ENCODE data around the gene RAB5B.
"Not testable (repeated sequence)": the region's sequence is repeated elsewhere in the genome, so short reads cannot be mapped to it uniquely, and the experiment has no call there.

The RAB5B gene

DNA sequence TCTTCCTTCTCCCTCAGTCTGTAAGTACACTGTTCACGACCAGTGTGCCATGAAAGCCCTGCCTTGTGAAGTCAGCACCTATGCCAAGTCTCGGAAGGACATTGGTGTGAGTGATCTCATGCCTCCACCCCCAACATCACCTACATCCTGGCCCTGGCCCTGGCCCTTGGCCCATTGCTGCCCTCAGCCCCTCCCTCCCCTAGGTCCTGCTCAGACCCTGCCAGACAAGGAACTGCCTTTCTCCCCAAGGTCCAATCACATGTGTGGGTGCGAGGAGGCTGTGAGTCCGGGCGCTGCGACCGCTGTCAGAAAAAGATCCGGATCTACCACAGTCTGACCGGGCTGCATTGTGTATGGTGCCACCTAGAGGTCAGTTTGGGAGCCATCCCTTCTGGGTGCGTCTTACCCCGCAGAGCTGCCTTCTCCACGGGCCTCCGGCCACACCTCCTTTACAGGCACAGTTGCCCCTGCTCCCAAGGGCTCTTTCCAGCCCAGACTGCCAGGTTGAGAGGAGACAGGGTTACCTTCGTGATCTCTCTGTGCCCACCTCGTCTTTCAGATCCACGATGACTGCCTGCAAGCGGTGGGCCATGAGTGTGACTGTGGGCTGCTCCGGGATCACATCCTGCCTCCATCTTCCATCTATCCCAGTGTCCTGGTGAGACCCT lies 33.7 kb upstream of the RAB5B start:
- DNase-seq (ENCODE audit: low read depth), result peak; percentile 84

DNA sequence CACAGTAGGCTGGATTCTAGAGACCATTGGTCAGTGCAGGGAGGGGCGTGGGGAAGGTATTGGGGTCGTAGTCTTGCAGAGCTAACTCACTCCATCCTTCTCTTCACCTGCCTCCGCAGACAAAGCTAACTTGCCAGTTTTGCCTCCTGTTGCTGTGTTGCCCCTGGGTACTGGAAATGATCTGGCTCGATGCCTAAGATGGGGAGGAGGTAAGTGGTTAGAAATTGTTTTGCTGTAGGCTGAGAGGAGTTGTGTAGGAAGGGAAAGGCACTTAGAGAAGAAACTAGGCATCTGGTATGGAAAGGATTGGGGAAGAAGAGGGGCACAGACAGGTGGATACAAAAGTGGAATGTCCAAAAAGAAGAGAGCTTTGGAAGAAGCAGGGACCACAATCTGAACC lies 31.8 kb upstream of the RAB5B start:
- no peak for DNase-seq (ENCODE audit: low read depth)

DNA sequence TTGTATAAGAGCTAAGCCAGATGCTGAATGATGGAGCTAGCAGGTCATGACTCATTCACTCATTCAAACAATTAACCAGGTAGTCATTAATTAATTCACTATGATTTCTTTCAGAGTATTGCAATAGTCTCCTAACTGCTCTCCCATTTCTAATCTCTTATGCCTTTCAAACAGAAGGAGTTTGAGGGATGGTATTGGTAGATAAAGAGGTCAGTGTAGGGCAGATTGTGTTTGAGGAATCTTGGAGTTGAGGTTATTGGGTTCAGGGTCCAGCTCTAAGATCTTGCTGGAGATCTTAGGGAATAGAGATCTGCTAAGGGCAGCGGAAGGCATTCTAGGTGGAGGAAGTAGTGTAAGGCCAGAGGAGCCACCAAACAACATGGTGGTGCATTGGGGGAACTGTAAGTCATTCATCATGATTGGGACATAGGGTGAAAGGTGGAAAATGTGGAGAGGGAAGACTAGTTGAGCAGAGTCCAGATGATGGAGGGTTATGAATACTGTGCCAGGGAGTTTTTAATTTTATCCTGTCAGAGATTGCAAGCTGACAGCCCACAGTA lies 31.2 kb upstream of the RAB5B start:
- DNase-seq (ENCODE audit: low read depth), result no peak

DNA sequence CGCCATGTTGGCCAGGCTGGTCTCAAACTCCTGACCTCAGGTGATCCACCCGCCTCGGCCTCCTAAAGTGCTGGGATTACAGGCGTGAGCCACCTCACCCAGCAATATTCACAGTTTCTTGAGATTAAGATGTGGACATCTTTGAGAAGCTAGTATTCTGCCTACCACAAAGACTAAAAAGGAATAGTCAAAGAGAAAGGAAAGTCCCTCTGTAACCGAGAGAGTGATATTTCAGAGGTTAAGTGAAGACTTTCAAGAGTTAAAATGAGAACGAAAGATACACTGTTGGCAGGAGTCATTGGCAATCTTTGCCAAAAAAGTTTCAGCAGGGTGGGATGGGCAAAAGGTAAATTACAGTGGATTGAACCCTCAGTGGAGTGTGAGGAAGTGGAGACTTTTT lies 27.3 kb upstream of the RAB5B start:
- no peak for DNase-seq (ENCODE audit: low read depth)

DNA sequence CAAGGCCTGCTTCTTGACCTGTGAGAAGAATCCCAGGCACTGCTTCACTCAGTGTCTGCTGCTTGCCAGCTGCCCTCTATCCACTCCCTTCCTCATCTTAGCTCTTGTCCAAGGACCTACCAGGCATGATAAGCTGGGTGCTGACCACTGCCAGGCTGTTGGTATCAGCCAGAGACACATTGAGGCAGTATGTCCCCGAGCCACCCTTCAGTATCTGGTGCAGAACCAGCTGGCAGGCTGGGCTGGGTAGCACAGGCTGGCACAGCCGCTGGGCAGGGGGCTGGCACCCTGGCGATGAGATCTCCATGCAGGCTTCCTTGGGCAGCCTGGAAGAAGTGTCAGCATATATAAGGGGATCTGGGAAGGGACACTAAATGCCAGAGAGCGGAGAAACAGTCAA lies 18.5 kb upstream of the RAB5B start:
- no peak for DNase-seq (ENCODE audit: low read depth)

DNA sequence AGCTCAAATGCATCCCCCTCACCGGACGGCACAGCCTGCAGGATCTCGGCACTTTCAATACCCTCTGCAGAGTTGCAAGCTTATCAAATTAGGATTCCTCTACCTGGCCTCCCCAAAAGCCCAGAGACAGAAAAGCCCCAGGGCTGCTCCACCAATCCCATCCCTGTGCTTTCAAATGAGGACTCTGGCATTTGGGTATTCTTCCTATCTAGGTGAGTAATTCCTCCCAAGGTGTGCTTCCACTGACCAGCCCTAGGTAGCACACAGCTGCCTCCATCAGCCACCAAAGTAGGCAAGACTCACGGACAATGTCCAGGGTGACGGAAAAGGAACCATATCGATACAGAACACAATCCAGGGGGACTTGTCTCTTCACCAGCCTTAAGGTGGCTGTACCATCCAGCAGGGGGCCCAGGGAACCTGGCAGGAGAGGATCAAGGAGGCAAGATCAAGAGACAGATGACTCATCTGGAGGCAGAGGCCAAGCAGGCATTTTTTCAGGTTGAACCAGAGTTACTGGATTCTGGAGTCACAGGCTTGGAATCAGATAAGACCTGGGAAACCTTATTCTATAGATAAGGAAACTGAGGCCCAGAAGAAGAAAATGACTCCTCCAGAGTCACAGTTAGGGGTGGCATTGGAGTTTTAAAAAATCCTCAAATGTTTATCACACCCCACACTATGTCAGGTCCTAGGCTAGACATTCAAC lies 17.9 kb upstream of the RAB5B start:
- peak; percentile 63 for DNase-seq (ENCODE audit: low read depth)

DNA sequence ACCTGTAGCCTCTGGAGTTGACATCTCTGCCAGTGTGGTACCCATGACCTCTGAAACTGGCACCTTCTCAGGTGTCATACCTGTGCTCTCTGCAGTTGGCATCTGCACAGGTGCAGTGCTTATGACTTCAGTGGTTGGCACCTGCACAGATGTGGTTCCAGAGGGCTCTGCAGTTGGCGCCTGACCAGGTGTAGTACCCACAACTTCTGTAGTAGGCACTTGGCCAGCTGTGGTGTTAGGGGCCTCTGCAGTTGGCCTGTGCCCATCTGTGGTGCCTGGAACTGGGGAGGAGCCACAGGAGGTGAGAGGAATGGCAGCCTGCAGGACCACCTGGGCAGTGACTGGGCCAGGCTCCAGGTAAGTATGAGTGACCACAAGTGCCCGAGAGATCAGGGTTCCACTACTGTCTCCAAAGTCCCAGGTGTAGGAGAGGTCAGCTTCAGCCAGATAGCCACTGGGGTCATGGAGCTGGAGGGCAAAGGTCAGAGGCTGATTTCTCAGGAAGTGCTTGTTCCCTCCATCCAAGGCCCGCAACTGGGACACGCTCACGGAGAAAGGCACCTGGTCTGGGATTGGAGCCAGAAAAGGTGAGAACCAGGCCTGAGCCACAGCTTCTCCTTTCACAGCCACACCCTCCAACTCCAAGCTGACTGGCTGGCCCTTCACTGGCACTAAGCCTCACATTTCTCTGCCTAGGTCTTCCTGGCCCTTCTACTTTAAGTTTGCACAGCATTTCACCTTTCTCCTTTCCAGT lies 16.6 kb upstream of the RAB5B start:
- DNase-seq (ENCODE audit: low read depth), result no peak

DNA sequence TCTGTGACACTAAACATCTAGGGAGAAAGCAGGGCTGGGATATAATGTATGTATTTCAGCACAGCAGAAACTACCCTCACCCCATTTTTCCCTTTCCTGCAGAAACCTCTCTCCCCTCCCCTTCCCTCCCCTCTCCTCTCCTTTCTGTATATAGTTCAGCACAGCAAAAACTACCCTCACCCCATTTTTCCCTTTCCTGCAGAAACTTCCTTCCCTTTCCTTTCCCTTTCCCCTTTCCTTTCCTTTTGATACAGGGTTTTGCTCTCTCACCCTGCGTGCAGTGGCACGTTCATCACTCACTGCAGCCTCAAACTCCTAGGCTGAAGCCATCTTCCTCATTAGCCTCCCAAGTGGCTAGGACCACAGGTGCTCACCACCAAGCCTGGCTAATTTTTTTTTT lies 10.1 kb upstream of the RAB5B start:
- no peak for DNase-seq (ENCODE audit: low read depth)

DNA sequence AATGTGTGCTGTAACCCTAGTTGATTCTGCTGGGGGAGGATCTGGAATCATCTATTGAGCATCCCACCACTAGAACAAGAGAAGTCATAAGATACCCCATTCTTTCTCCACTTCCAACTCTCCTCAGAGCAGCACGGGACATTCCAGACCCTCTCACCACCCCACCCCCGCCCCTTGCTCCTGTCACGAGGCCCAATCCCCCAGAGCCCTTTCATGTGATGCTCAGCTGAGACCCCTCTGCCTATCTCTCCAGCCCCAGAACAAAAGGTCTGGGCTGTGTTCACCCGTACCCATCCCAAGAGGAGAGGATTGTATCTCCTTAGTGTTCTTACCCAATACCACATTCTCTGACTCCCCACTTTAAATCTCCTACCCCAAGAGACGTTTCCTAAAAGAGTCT lies 8.6 kb upstream of the RAB5B start:
- DNase-seq (ENCODE audit: low read depth), result no peak

DNA sequence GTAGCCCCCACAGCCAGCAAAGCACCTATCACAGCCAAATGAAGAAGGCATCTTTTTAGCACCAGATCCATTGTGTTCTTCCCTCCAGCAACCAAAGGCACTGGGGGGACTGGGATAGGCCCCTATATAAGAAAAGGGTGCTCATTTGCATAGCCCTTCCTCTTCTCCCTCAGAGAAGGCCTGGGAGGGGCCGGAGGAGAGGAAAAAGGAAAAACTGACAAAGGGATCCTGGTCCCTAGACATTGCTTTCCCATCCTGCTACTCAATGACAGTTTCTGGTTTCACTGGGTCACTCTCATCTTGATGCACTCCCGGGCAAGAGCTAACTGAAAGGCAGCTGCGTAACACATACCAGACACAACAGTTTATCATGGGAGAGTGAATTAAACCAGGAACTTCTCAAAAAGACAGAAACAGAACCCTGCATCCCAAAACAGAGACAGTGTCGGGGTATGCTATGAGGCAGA lies 7.9 kb upstream of the RAB5B start, which contains the start of gene PMEL:
TSS of gene PMEL (minus strand) at position 102 of the 467 bp plus-strand sequence. CDS start at position 71, 31 bp downstream.
- peak; percentile 27 for DNase-seq (ENCODE audit: low read depth)

DNA sequence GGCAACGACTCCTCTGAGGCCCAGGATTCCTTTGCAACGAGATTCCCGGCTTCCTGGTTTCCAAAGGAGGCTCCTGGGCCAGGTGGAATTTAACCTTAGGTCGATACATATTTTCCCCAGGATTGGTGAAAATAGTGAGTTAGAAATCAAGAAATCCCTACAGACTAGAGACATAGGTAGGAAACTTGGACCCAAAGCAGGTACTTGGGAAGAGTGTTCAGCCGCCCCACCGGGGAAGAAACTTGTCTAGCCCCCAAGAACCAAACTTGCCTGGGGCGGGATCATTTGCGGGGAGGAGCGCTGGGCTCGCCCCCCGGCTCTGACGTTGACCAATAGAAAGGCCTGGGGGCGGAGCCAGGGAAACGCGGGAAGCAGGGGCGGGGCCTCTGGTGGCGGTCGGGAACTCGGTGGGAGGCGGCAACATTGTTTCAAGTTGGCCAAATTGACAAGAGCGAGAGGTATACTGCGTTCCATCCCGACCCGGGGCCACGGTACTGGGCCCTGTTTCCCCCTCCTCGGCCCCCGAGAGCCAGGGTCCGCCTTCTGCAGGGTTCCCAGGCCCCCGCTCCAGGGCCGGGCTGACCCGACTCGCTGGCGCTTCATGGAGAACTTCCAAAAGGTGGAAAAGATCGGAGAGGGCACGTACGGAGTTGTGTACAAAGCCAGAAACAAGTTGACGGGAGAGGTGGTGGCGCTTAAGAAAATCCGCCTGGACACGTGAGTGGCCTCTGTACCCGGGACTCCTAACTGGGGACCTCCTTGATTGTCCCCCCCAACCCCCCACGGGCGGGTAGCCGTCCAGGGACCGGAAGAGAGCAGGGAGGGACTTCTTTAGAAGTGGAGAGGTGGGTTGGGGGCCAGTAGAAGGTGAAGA lies 7.2 kb upstream of the RAB5B start, which contains the start of gene CDK2:
TSS of gene CDK2 (plus strand) at position 423 of the 874 bp plus-strand sequence. CDS start at position 602, 179 bp downstream.
- peak; percentile 84 for DNase-seq (ENCODE audit: low read depth)

DNA sequence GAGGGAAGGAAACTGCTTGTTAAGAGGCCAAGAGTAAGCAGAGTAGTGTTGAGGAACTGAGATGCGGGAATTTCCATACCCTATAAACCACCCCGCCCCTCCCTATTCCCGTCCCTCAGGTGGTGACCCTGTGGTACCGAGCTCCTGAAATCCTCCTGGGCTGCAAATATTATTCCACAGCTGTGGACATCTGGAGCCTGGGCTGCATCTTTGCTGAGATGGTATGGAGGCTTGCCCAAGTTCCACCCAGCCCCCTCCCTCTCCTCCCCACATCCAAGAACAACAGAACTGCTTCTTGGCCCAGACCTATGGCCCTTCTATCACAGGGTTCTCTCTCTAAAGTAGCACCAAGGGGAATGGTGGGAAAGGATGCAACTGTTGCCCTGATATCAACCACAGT lies 4.5 kb upstream of the RAB5B start:
- DNase-seq (ENCODE audit: low read depth), result no peak

DNA sequence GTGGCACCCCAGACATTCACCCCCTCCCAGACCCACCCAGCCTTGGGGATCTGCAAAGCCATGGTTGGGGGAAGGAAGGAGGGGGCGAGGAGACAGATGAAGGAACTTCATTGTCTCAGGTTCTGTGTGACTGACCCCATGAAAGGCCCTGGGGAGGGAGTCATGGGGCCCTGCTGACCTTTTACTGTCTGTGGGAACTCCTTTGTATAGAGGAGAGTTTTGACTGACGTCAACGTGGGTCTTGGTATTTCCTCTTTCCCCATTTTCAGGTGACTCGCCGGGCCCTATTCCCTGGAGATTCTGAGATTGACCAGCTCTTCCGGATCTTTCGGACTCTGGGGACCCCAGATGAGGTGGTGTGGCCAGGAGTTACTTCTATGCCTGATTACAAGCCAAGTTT lies 3.1 kb upstream of the RAB5B start:
- DNase-seq (ENCODE audit: low read depth), result peak; percentile 48

DNA sequence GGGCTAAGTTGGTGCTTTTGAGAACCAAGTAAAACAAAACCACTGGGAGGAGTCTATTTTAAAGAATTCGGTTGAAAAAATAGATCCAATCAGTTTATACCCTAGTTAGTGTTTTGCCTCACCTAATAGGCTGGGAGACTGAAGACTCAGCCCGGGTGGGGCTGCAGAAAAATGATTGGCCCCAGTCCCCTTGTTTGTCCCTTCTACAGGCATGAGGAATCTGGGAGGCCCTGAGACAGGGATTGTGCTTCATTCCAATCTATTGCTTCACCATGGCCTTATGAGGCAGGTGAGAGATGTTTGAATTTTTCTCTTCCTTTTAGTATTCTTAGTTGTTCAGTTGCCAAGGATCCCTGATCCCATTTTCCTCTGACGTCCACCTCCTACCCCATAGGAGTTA lies 1.8 kb upstream of the RAB5B start:
- DNase-seq (ENCODE audit: low read depth), result peak; percentile 75

DNA sequence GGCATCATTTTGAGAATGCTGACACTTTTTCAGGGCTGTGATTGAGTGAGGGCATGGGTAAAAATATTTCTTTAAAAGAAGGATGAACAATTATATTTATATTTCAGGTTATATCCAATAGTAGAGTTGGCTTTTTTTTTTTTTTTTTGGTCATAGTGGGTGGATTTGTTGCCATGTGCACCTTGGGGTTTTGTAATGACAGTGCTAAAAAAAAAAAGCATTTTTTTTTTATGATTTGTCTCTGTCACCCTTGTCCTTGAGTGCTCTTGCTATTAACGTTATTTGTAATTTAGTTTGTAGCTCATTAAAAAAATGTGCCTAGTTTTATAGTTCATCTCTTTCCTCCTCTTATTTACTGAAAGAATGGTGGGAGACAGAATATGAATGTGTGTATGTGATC lies 1.4 kb upstream of the RAB5B start:
- no peak for DNase-seq (ENCODE audit: low read depth)

DNA sequence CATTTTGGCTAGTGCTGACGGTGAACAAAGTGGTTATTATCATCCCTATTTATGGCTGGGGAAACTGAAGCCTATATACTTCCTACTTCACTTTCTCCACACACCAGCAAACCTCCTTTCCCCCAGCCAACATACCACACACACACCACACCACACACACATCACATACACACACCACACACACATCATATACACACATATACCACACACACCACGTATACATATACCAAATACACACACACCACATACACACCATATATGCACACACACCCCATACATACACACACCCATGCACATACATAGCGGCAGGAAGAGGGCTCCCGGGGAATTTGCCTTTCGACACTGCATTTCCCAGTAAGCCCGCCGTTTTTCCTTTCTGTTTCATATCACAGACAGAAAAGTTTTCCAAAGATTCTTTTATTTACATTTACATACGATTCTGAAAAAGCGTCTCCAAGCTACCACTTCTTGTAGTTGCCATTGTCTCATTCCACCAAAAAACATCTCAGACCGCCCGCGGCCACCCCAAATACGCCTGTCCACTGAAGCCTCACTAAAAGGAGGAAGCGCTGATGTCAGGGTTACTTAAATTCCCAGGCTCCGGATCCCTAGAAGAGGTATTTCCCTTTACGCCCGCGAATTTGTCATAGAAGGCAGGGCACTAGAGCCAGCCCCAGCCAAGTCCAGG lies 823 bp upstream of the RAB5B start:
- no peak for DNase-seq (ENCODE audit: low read depth)

DNA sequence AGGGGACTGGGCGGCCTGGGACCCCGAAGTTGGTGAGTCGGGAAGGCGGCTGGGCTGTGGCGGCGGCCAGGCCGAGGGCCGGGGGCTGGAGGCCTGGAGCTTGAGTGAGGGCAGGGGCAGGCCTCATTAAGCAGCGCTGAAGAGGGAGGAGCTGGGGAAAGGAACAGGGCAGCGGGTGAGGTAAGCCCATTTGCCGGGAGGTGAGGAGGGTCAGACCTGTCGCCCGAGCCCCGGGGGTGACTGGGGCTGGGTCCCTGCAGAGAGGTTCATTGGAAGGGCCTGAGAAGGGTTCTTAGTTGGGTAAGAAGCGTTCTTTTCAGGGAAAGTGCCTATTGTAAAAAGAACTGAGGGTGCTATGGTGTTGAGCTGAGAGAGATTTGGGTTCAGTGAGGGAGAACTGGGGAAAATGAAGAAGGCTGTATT lies 441 bp downstream of the RAB5B start:
- peak; percentile 60 for DNase-seq (ENCODE audit: low read depth)

DNA sequence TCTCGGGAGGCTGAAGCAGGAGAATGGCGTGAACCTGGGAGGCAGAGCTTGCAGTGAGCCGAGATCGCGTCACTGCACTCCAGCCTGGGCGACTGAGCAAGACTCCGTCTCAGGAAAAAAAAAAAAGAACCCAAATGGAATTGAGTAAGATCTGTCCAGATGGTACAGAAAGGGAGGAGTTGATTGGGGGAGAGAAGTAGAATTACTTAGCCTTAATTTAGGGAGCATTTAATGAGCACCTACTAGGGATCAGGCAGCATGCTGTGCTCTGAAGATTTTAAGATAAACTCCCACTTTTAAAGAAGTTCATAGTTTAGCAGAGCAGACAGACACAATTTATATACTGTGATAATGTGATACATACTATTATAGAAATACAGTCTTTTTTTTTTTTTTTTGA lies 4.5 kb downstream of the RAB5B start:
- no peak for DNase-seq (ENCODE audit: low read depth)

DNA sequence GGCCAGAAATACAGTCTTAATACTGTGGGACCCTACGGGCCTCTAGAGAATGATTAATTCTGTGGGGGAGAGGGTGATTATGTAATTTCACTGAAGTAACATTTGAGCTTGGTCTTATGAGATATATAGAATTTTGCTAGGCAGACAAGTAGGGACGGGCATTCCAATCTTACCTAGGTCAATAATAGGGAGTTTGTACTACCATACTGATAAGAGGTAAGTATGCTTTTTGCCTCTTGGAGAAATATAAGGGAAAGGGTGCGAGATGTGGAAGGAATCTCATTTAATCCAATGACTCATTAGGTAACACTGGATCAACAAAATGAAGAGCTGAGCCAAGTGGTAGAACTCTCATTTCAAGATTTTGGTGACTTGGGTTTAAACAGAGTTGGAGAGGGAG lies 5.2 kb downstream of the RAB5B start:
- no peak for DNase-seq (ENCODE audit: low read depth)

DNA sequence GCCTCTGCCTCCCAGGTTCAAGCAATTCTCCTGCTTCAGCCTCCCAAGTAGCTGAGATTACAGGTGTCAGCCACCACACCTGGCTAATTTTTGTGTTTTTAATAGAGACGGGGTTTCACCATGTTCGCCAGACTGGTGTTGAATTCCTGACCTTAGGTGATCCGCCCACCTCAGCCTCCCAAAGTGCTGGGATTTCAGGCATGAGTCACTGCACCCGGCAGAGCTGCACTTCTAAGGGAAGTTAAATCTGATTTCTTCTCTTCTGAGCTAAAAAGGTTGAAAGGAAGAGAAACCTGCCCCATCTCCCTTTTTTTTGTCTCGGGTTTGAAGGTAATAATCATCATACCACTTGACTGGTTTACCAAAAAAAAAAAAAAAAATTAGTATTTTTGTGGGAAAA lies 8.0 kb downstream of the RAB5B start:
- DNase-seq (ENCODE audit: low read depth), result not testable (repeated sequence)
